ENCODE measurements around the gene CAPN13. TPM values are rescaled to one million over a fixed set of nuclear protein-coding genes. Genes with fewer than 3 reads are reported as not detected.

Gene CAPN13
- polyA plus RNA-seq, 1 of the 3 experiments (the other 2 are of a cell fraction): not detected

- CTCF ChIA-PET: interaction anchor here (2.7 to 14.3 kb wide), 2 partner anchors 15 to 25 kb away, joined by 8 to 212 read pairs; no protein-coding TSS in a partner anchor
Observed at GRCh38 chr2:30684026-30684425, 123.2 kb downstream of the CAPN13 start.

GRCh38 chr2:30683236-30683956, 123.8 kb downstream of the CAPN13 start:
- Histone ChIP-seq H3K4me3 (ENCODE audit: low read depth in 2 of 2, low read length in 1 of 2) (no peak overlapping the region), H3K9me3 (no peaks in the 10 kb centered on the region), H2AFZ (ENCODE audit: low read depth) (no peak overlapping the region), H3K79me2 (ENCODE audit: insufficient read depth) (no peaks in the 10 kb centered on the region), H3K9ac (no peak overlapping the region), H3K9me2 (no peaks in the 10 kb centered on the region), H3F3A (replicated peaks; ENCODE audit: insufficient read depth) (no peaks in the 10 kb centered on the region), H3K4me2 (no peak overlapping the region), H3K4me1 (ENCODE audit: control insufficient read depth in 1 of 2, insufficient read depth in 2 of 2, low read depth in 1 of 2, low read length in 1 of 2) (peaks cover 0 to 13% of the 10 kb centered on the region in 2 experiments; a peak in 1 of 4 replicates), H3K27me3 (ENCODE audit: insufficient read depth) (no peaks in the 10 kb centered on the region), H3K36me3 (replicated peaks in 1 of 2; ENCODE audit: control insufficient read depth in 1 of 2, insufficient read depth in 2 of 2, low read length in 1 of 2) (no peaks in the 10 kb centered on the region), H4K20me1 (ENCODE audit: insufficient read depth) (no peaks in the 10 kb centered on the region), H3K27ac (ENCODE audit: low read depth in 2 of 2, low read length in 1 of 2) (no peak overlapping the region)
- 78% methylated on average over 8 of the region's 8 CpGs for WGBS (ENCODE audit: low lambda C conversion rate)
- no peak for TF ChIP-seq YY1 (IDR thresholded peaks at IDR 0.05; ENCODE audit: low read depth)
- no peak for TF ChIP-seq GABPA (IDR thresholded peaks at IDR 0.05; ENCODE audit: low read depth)
- ChIA-PET POLR2A (no interaction called here), CTCF (no interaction called here)
- no peak for DNase-seq

More at GRCh38 chr2:30684026-30684425, 123.2 kb downstream of the CAPN13 start:
- peaks cover 0 to 14% of the 10 kb centered on the region in 2 experiments; a peak in 1 of 4 replicates for H3K4me1 ChIP-seq (ENCODE audit: control insufficient read depth in 1 of 2, insufficient read depth in 2 of 2, low read depth in 1 of 2, low read length in 1 of 2)
- H3K79me2 ChIP-seq (ENCODE audit: insufficient read depth): no peaks in the 10 kb centered on the region
- TF ChIP-seq POLR2AphosphoS5 (IDR thresholded peaks at IDR 0.05; ENCODE audit: low read depth, low read length): no peak
- TF ChIP-seq MEF2A (IDR thresholded peaks at IDR 0.05; ENCODE audit: borderline replicate concordance, low read depth): no peak
- TF ChIP-seq CHD2 (IDR thresholded peaks at IDR 0.05; ENCODE audit: low read length, partially characterized antibody): no peak
- TF ChIP-seq SMC3 (IDR thresholded peaks at IDR 0.05; ENCODE audit: low read depth, low read length): no peak
- TF ChIP-seq EP300 (IDR thresholded peaks at IDR 0.05; ENCODE audit: borderline replicate concordance in 1 of 2, low read depth in 1 of 2, low read length in 1 of 2): no peak
- no peak for TF ChIP-seq RCOR1 (IDR thresholded peaks at IDR 0.05; ENCODE audit: low read length)
- H3K27ac ChIP-seq (ENCODE audit: low read depth in 2 of 2, low read length in 1 of 2): no peak overlapping the region
- H3K36me3 ChIP-seq (replicated peaks in 1 of 2; ENCODE audit: control insufficient read depth in 1 of 2, insufficient read depth in 2 of 2, low read length in 1 of 2): no peaks in the 10 kb centered on the region
- H2AFZ ChIP-seq (ENCODE audit: low read depth): no peak overlapping the region
- 58% methylated on average over 8 of the region's 8 CpGs for WGBS (ENCODE audit: low lambda C conversion rate)
- H3F3A ChIP-seq (replicated peaks; ENCODE audit: insufficient read depth): no peaks in the 10 kb centered on the region
- H4K20me1 ChIP-seq (ENCODE audit: insufficient read depth): no peaks in the 10 kb centered on the region
- H3K9ac ChIP-seq: no peak overlapping the region
- no peaks in the 10 kb centered on the region for H3K9me3 ChIP-seq
- no peak for DNase-seq
- POLR2A ChIA-PET: no interaction called here
- no peaks in the 10 kb centered on the region for H3K9me2 ChIP-seq
- no peak overlapping the region for H3K4me2 ChIP-seq
- no peaks in the 10 kb centered on the region for H3K27me3 ChIP-seq (ENCODE audit: insufficient read depth)
- H3K4me3 ChIP-seq (ENCODE audit: low read depth in 2 of 2, low read length in 1 of 2): no peak overlapping the region

- Histone ChIP-seq H3K9ac (no peak overlapping the region), H2AFZ (ENCODE audit: low read depth) (no peak overlapping the region), H4K20me1 (ENCODE audit: insufficient read depth) (no peaks in the 10 kb centered on the region), H3K36me3 (replicated peaks in 1 of 2; ENCODE audit: control insufficient read depth in 1 of 2, insufficient read depth in 2 of 2, low read length in 1 of 2) (no peaks in the 10 kb centered on the region), H3F3A (replicated peaks; ENCODE audit: insufficient read depth) (no peaks in the 10 kb centered on the region), H3K9me2 (no peaks in the 10 kb centered on the region), H3K27me3 (ENCODE audit: insufficient read depth) (no peaks in the 10 kb centered on the region), H3K4me1 (ENCODE audit: control insufficient read depth in 1 of 2, insufficient read depth in 2 of 2, low read depth in 1 of 2, low read length in 1 of 2) (peaks cover 0 to 5% of the 10 kb centered on the region in 2 experiments; a peak in 1 of 4 replicates), H3K9me3 (no peaks in the 10 kb centered on the region), H3K79me2 (ENCODE audit: insufficient read depth) (no peaks in the 10 kb centered on the region), H3K4me2 (no peak overlapping the region), H3K27ac (ENCODE audit: low read depth in 2 of 2, low read length in 1 of 2) (no peak overlapping the region), H3K4me3 (ENCODE audit: low read depth in 2 of 2, low read length in 1 of 2) (no peak overlapping the region)
- CTCF ChIA-PET: interaction anchor here (0.7 to 1.1 kb wide), 2 partner anchors 15 to 16 kb away, joined by 3 to 4 read pairs; no protein-coding TSS in a partner anchor
- POLR2A ChIA-PET: no interaction called here
- no peak for DNase-seq
- WGBS (ENCODE audit: low lambda C conversion rate): 68% methylated on average over 4 of the region's 4 CpGs
- no peak for TF ChIP-seq FOSL2 (IDR thresholded peaks at IDR 0.05; ENCODE audit: borderline replicate concordance, low read depth)
- no peak for TF ChIP-seq EP300 (IDR thresholded peaks at IDR 0.05; ENCODE audit: borderline replicate concordance in 1 of 2, low read depth in 1 of 2, low read length in 1 of 2)
- TF ChIP-seq YY1 (IDR thresholded peaks at IDR 0.05; ENCODE audit: low read depth): no peak
- no peak for TF ChIP-seq RAD21 (IDR thresholded peaks at IDR 0.05; ENCODE audit: low read length)
- no peak for TF ChIP-seq GABPA (IDR thresholded peaks at IDR 0.05; ENCODE audit: low read depth)
- no peak for TF ChIP-seq POLR2AphosphoS5 (IDR thresholded peaks at IDR 0.05; ENCODE audit: low read depth, low read length)
- TF ChIP-seq NFIC (IDR thresholded peaks at IDR 0.05; ENCODE audit: borderline replicate concordance): no peak
- TF ChIP-seq MAX (IDR thresholded peaks at IDR 0.05; ENCODE audit: low read depth): no peak
- TF ChIP-seq IRF3 (IDR thresholded peaks at IDR 0.05; ENCODE audit: low read depth, low read length): no peak
- TF ChIP-seq RFX5 (IDR thresholded peaks at IDR 0.05; ENCODE audit: low read length): no peak
- no peak for TF ChIP-seq SMC3 (IDR thresholded peaks at IDR 0.05; ENCODE audit: low read depth, low read length)
- no peak for TF ChIP-seq USF2 (IDR thresholded peaks at IDR 0.05; ENCODE audit: borderline replicate concordance, low read depth, low read length)
- TF ChIP-seq MEF2A (IDR thresholded peaks at IDR 0.05; ENCODE audit: borderline replicate concordance, low read depth): no peak
- TF ChIP-seq NRF1 (IDR thresholded peaks at IDR 0.05; ENCODE audit: low read depth, low read length): no peak
- no peak for TF ChIP-seq PBX3 (IDR thresholded peaks at IDR 0.05)
Observed at GRCh38 chr2:30681022-30681421, 126.2 kb downstream of the CAPN13 start.

Data from SK-N-SH (cell line).